Gastrocnemius medialis (tissue), 4 donors: ENCODE results near the gene CSTF3. TPM values are rescaled to one million over a fixed set of nuclear protein-coding genes. Genes with fewer than 3 reads are reported as not detected.

ENCODE experiments used
- ATAC-seq, 2 donors: fragments of 150-250 bp; one replicate each; pipeline ENCODE4 v1.9.1; 2016
- DNase-seq, 2 donors: peaks; one replicate each; pipeline ENCODE4 v3.0.0-alpha.2; 2019
- H3K27ac ChIP-seq, 4 donors: fragments of 200-600 bp; sonication (generic); 1 replicate in 1 of 4; 2 replicates in 3 of 4; pipeline ENCODE4 v1.5.1; 2016 to 2018; ENCODE audit warnings: mild to moderate bottlenecking in 2 of 4, moderate library complexity in 1 of 4
- H3K27me3 ChIP-seq, 3 donors: fragments of 200-600 bp; sonication (generic) in 2 of 3; 1 replicate in 1 of 3; 2 replicates in 2 of 3; pipeline versions ENCODE4 v1.5.1 to v1.6.0; 2016 to 2019; ENCODE audit warnings: mild to moderate bottlenecking in 1 of 3, moderate library complexity in 1 of 3
- H3K36me3 ChIP-seq, 2 donors: fragments of 200-600 bp; sonication (generic) in 1 of 2; one replicate each; pipeline ENCODE4 v1.5.1; 2017 to 2018
- H3K4me1 ChIP-seq, 2 donors: fragments of 200-600 bp; sonication (generic) in 1 of 2; one replicate each; pipeline ENCODE4 v1.5.1; 2016 to 2017; ENCODE audit warnings: mild to moderate bottlenecking in 2 of 2
- H3K4me3 ChIP-seq, 4 donors: fragments of 200-600 bp; sonication (generic) in 3 of 4; 1 replicate in 1 of 4; 2 replicates in 3 of 4; pipeline ENCODE4 v1.5.1; 2016 to 2019; ENCODE audit warnings: mild to moderate bottlenecking in 2 of 4
- H3K9me3 ChIP-seq, 3 donors: fragments of 200-600 bp; sonication (generic) in 2 of 3; 1 replicate in 1 of 3; 2 replicates in 2 of 3; pipeline ENCODE4 v1.5.1; 2016 to 2019
- CTCF ChIP-seq, 5 experiments: fragments of 450-650 bp in 3 of 5; fragments of 200-600 bp in 2 of 5; sonication (generic) in 2 of 5; IDR thresholded peaks in 4 of 5; conservative IDR thresholded peaks in 1 of 5; 1 replicate in 4 of 5; 2 replicates in 1 of 5; pipeline ENCODE4 v1.5.1; 2016 to 2019; ENCODE audit warnings: antibody characterized with exemption in 5 of 5, mild to moderate bottlenecking in 3 of 5, moderate library complexity in 3 of 5
- POLR2A ChIP-seq, 2 donors: fragments of 450-650 bp; IDR thresholded peaks; one replicate each; pipeline ENCODE4 v1.6.1; 2017; ENCODE audit warnings: antibody characterized with exemption in 2 of 2, mild to moderate bottlenecking in 2 of 2, moderate library complexity in 2 of 2
- in situ Hi-C, 4 donors: fragments of 200-750 bp; cut with MboI; loops; one replicate each; pipeline versions ENCODE4 v1.15.0 to v1.8.0; 2017; ENCODE audit warnings: low sequenced_read_pairs in 4 of 4
- intact Hi-C: fragments of 100-400 bp; cut with DNase I; formaldehyde crosslinking; loops from one replicate; pipeline ENCODE4 v1.15.1; 2023; ENCODE audit warnings: low total_unique reads
- total RNA-seq, 4 donors: library from RNA; depleted of rRNA; stranded (reverse); fragments of >200 nt; gene quantifications; one replicate each; pipeline versions ENCODE4 v1.1.0 to v1.2.3, GENCODE V29; 2016

CSTF3 gene
- total RNA-seq, 4 donors from 2014 or later, result 3.3 to 9.5 (median 6.1) TPM

GRCh38 chr11:33135768-33136443 is 25.4 kb downstream of the CSTF3 start:
- no peaks in the 10 kb centered on the region for H3K27me3 ChIP-seq
- H3K9me3 ChIP-seq, result no peaks in the 10 kb centered on the region
- no peak for TF ChIP-seq CTCF (IDR thresholded peaks at IDR 0.05 in 4 of 5, conservative IDR thresholded peaks at IDR 0.05 in 1 of 5)
- intact Hi-C loops (no loop called here), in situ Hi-C loops (no loop called here)
- DNase-seq, result no peak
- H3K4me1 ChIP-seq, result no peaks in the 10 kb centered on the region
- no peak for ATAC-seq
- peaks cover 0 to 23% of the 10 kb centered on the region in 2 donors for H3K36me3 ChIP-seq
- no peak overlapping the region for H3K4me3 ChIP-seq
- H3K27ac ChIP-seq, result no peak overlapping the region

GRCh38 chr11:33135216-33135615 is 26.1 kb downstream of the CSTF3 start:
- no peak for TF ChIP-seq POLR2A (IDR thresholded peaks at IDR 0.05)
- H3K27me3 ChIP-seq, result no peaks in the 10 kb centered on the region
- DNase-seq (no peak), ATAC-seq (no peak)
- H3K27ac ChIP-seq, result no peak overlapping the region
- intact Hi-C loops (no loop called here), in situ Hi-C loops (no loop called here)
- no peaks in the 10 kb centered on the region for H3K4me1 ChIP-seq
- H3K9me3 ChIP-seq, result no peaks in the 10 kb centered on the region
- H3K4me3 ChIP-seq, result no peak overlapping the region
- peaks cover 0 to 16% of the 10 kb centered on the region in 2 donors for H3K36me3 ChIP-seq

- H3K9me3 ChIP-seq, result no peaks in the 10 kb centered on the region
- peaks cover 0 to 7% of the 10 kb centered on the region in 2 donors for H3K36me3 ChIP-seq
- no peak for ATAC-seq
- no peak overlapping the region for H3K27ac ChIP-seq
- no peak overlapping the region for H3K4me3 ChIP-seq
- no peaks in the 10 kb centered on the region for H3K27me3 ChIP-seq
- no peaks in the 10 kb centered on the region for H3K4me1 ChIP-seq
- TF ChIP-seq CTCF (IDR thresholded peaks at IDR 0.05 in 4 of 5, conservative IDR thresholded peaks at IDR 0.05 in 1 of 5), result no peak
- no peak for TF ChIP-seq POLR2A (IDR thresholded peaks at IDR 0.05)
- DNase-seq, result no peak
- intact Hi-C loops, result no loop called here
- in situ Hi-C loops, result no loop called here
Observed at GRCh38 chr11:33134276-33134675, 27.0 kb downstream of the CSTF3 start.

- Histone ChIP-seq H3K4me3 (no peak overlapping the region), H3K9me3 (no peaks in the 10 kb centered on the region), H3K27ac (no peak overlapping the region), H3K27me3 (no peaks in the 10 kb centered on the region), H3K4me1 (no peaks in the 10 kb centered on the region), H3K36me3 (peaks cover 0 to 6% of the 10 kb centered on the region in 2 donors)
- TF ChIP-seq CTCF (IDR thresholded peaks at IDR 0.05 in 4 of 5, conservative IDR thresholded peaks at IDR 0.05 in 1 of 5) (no peak), POLR2A (IDR thresholded peaks at IDR 0.05) (no peak)
- no peak for ATAC-seq
- in situ Hi-C loops, result no loop called here
- no peak for DNase-seq
- intact Hi-C loops, result no loop called here
Observed at GRCh38 chr11:33133761-33134160, 27.5 kb downstream of the CSTF3 start.

- no peak overlapping the region for H3K4me3 ChIP-seq
- H3K9me3 ChIP-seq, result no peaks in the 10 kb centered on the region
- H3K4me1 ChIP-seq, result no peaks in the 10 kb centered on the region
- H3K27me3 ChIP-seq, result no peaks in the 10 kb centered on the region
- TF ChIP-seq CTCF (IDR thresholded peaks at IDR 0.05 in 4 of 5, conservative IDR thresholded peaks at IDR 0.05 in 1 of 5), result no peak
- TF ChIP-seq POLR2A (IDR thresholded peaks at IDR 0.05), result no peak
- in situ Hi-C loops, result no loop called here
- DNase-seq (no peak), ATAC-seq (no peak)
- intact Hi-C loops, result no loop called here
- peaks cover 0 to 6% of the 10 kb centered on the region in 2 donors for H3K36me3 ChIP-seq
- H3K27ac ChIP-seq, result no peak overlapping the region
Observed at GRCh38 chr11:33132510-33132909, 28.8 kb downstream of the CSTF3 start.
